ENCODE measurements around the gene PRX. TPM values are rescaled to one million over a fixed set of nuclear protein-coding genes. Genes with fewer than 3 reads are reported as not detected.

Gene PRX
- total and polyA plus RNA-seq, 7 donors, result 1.4 to 3.3 (median 2.1) TPM

DNA sequence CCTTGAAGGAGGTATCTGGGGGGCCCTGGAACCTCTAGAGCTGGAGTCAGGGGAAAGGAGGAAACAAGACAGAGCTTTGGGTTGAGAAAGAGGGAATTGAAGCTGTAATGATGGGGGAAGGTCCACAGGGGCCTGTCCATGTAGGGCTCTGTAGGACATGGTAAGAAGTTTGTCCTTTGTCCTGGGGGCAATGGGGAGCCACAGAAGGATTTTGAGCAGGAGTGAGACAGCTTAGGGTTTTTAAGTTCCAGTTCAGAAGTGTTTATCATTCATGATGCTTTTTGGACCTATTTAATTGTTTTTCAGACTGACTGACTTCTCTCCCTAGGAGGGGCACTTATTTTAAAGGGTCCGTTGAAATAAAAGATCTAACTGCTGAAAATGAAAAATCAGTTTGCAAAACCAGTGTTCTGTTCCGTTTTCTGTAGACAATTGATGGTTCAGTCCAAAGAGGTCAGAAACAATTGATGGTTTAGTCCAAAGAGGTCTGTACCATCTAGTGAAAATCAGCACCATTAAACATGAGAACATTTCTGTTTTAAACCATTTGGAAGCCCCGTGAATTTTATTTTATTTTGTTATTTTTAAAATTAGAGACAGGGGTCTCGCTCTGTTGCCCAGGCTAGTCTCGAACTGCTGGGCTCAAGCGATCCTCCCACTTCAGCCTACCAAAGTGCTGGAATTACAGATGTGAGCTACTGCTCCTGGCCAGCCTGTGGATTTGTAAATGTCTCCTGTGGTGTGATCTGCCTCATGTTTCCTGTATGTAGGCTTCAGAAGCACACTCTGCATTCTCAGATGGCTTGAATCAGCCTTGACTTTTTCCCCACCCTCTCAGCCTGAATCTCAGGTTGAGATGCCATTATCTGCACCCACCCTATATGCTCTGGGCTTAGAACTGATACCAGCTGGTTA, 56.2 kb downstream of the PRX start:
- Histone ChIP-seq H3K4me3 (no peak overlapping the region), H3K36me3 (ENCODE audit: insufficient read depth in 1 of 2, low read depth in 1 of 2) (peaks cover 0 to 8% of the 10 kb centered on the region in 2 donors), H3K27me3 (ENCODE audit: insufficient read depth in 3 of 3, low read length in 2 of 3) (no peaks in the 10 kb centered on the region), H3K4me1 (no peaks in the 10 kb centered on the region), H3K27ac (no peak overlapping the region), H3K9me3 (no peaks in the 10 kb centered on the region)
- no peak for TF ChIP-seq CTCF (IDR thresholded peaks at IDR 0.05)
- DNase-seq (no peak), ATAC-seq (no peak)
- intact Hi-C loops (cut with DNase I), result loop anchor here (5.0 kb wide), 1 partner anchor 40 kb away; no protein-coding TSS in a partner anchor
- 83 to 91% (median 86%) methylated on average over 6 of the region's 6 CpGs for WGBS, 3 donors

GRCh38 chr19:40355975-40356680, 57.0 kb downstream of the PRX start:
- Histone ChIP-seq H3K4me3 (no peak overlapping the region), H3K27ac (no peak overlapping the region), H3K9me3 (no peaks in the 10 kb centered on the region), H3K36me3 (ENCODE audit: insufficient read depth in 1 of 2, low read depth in 1 of 2) (peaks cover 0 to 8% of the 10 kb centered on the region in 2 donors), H3K4me1 (no peaks in the 10 kb centered on the region), H3K27me3 (ENCODE audit: insufficient read depth in 3 of 3, low read length in 2 of 3) (no peaks in the 10 kb centered on the region)
- WGBS, 3 donors, result 76 to 88% (median 85%) methylated on average over 9 of the region's 9 CpGs
- intact Hi-C loops (cut with DNase I), result loop anchor here (5.0 kb wide), 1 partner anchor 41 kb away; no protein-coding TSS in a partner anchor
- no peak for TF ChIP-seq CTCF (IDR thresholded peaks at IDR 0.05)
- DNase-seq, result no peak
- no peak for ATAC-seq

- Histone ChIP-seq H3K4me3 (peak overlapping the region; percentile 85), H3K27me3 (ENCODE audit: insufficient read depth in 3 of 3, low read length in 2 of 3) (no peaks in the 10 kb centered on the region), H3K4me1 (peaks cover 16% of the 10 kb centered on the region), H3K27ac (peak overlapping the region; percentile 94), H3K9me3 (no peaks in the 10 kb centered on the region), H3K36me3 (ENCODE audit: insufficient read depth in 1 of 2, low read depth in 1 of 2) (no peaks in the 10 kb centered on the region)
- intact Hi-C loops (cut with DNase I), result loop anchor here in 1 of 2 donors (5.0 kb wide), 1 partner anchor 93 kb away; the partner anchor contains the start of gene SERTAD3
- ATAC-seq (peak; percentile 36 to 61 (median 46)), DNase-seq (no peak)
- no peak for TF ChIP-seq CTCF (IDR thresholded peaks at IDR 0.05)
- WGBS, 3 donors, result 6 to 7% (median 6%) methylated on average over 17 of the region's 17 CpGs
Observed at GRCh38 chr19:40348961-40349507, 64.1 kb downstream of the PRX start.

- ATAC-seq (peak; percentile 94 to 98 (median 96)), DNase-seq (peak; percentile 99 to 100)
- peak within 1 kb of the TSS; percentile 85 for H3K4me3 ChIP-seq
- H3K36me3 ChIP-seq (ENCODE audit: insufficient read depth in 1 of 2, low read depth in 1 of 2), result no peaks in the 10 kb centered on the region
- peak within 1 kb of the TSS; percentile 94 for H3K27ac ChIP-seq
- no peaks in the 10 kb centered on the region for H3K9me3 ChIP-seq
- 0% methylated on average over 62 to 77 of the region's 77 CpGs for WGBS, 3 donors
- no peaks in the 10 kb centered on the region for H3K27me3 ChIP-seq (ENCODE audit: insufficient read depth in 3 of 3, low read length in 2 of 3)
- no peak for TF ChIP-seq CTCF (IDR thresholded peaks at IDR 0.05)
- intact Hi-C loops (cut with DNase I), result loop anchor here in 1 of 2 donors (5.0 kb wide), 1 partner anchor 94 kb away; the partner anchor contains the start of gene SERTAD3
- peaks cover 18% of the 10 kb centered on the region for H3K4me1 ChIP-seq
Observed at GRCh38 chr19:40348125-40348913, 64.9 kb downstream of the PRX start, which contains the start of the genes C19orf47 and PLD3. C19orf47 (minus strand) TSS chr19:40348397; CDS start chr19:40341857, 6,540 bp downstream. PLD3 (plus strand) TSS chr19:40348695; CDS start chr19:40366484, 17,789 bp downstream.
